SU-DHL-6 (cell line): ENCODE results near the gene RAI1.

ENCODE experiments used
- H2AFZ ChIP-seq: fragments of 200-600 bp; sonication (generic); 2 replicates; pipeline ENCODE4 v1.6.1; 2014; ENCODE audit warnings: low read depth, mild to moderate bottlenecking, moderate library complexity, mixed read lengths, antibody characterized with exemption, low read length; ENCODE audit not compliant: severe bottlenecking
- H3F3A ChIP-seq: fragments of 200-600 bp; shearing (Covaris generic); 2 replicates; pipeline ENCODE4 v1.6.0; 2016; ENCODE audit warnings: antibody characterized with exemption, mild to moderate bottlenecking; ENCODE audit not compliant: insufficient read depth
- H3K27ac ChIP-seq: fragments of 200-600 bp; sonication (generic); 2 replicates; pipeline ENCODE4 v1.5.1; 2016; ENCODE audit warnings: low read depth, mild to moderate bottlenecking, low read length, moderate library complexity, mixed read lengths
- H3K27me3 ChIP-seq: fragments of 200-600 bp; sonication (generic), shearing (Covaris generic); 2 replicates; pipeline ENCODE4 v1.6.0; 2014; ENCODE audit warnings: mild to moderate bottlenecking, low read length
- H3K36me3 ChIP-seq: fragments of 200-600 bp; sonication (generic); 2 replicates; pipeline ENCODE4 v1.6.1; 2014; ENCODE audit warnings: mild to moderate bottlenecking, low read length, mixed read lengths
- H3K4me2 ChIP-seq: fragments of 300-600, 200-600 bp; shearing (Covaris generic), sonication (generic); 2 replicates; pipeline ENCODE4 v1.6.0; 2014; ENCODE audit warnings: low read length, low read depth, mild to moderate bottlenecking; ENCODE audit not compliant: poor library complexity, severe bottlenecking
- H3K4me3 ChIP-seq: fragments of 200-600 bp; sonication (generic); 2 replicates; pipeline ENCODE4 v1.5.1; 2014; ENCODE audit warnings: antibody characterized with exemption, low read length, mild to moderate bottlenecking, mixed read lengths; ENCODE audit not compliant: insufficient read depth, poor library complexity, severe bottlenecking
- H3K79me2 ChIP-seq: fragments of 200-600 bp; sonication (generic); 2 replicates; pipeline ENCODE4 v1.6.1; 2014; ENCODE audit warnings: mild to moderate bottlenecking, low read length, moderate library complexity; ENCODE audit not compliant: insufficient read depth
- H3K9ac ChIP-seq: fragments of 200-600 bp; sonication (generic); 2 replicates; pipeline ENCODE4 v1.7.0; 2014; ENCODE audit warnings: mild to moderate bottlenecking, low read length
- H3K9me2 ChIP-seq: fragments of 200-600 bp; sonication (generic); replicated peaks from 2 replicates; pipeline ENCODE4 v1.6.1; 2014; ENCODE audit warnings: low read length; ENCODE audit not compliant: insufficient read depth
- H3K9me3 ChIP-seq: fragments of 200-600 bp; sonication (generic); 2 replicates; pipeline ENCODE4 v1.6.1; 2014; ENCODE audit warnings: low read length, mixed read lengths; ENCODE audit not compliant: insufficient read depth
- H4K20me1 ChIP-seq: fragments of 200-600 bp; sonication (generic); 2 replicates; pipeline ENCODE4 v1.6.1; 2014; ENCODE audit warnings: low read depth, mild to moderate bottlenecking, antibody characterized with exemption, low read length, moderate library complexity, mixed read lengths
- EZH2phosphoT487 ChIP-seq: fragments of 200-600 bp; sonication (generic), shearing (Covaris generic); conservative IDR thresholded peaks from 2 replicates; pipeline ENCODE4 v1.6.1; 2018; ENCODE audit warnings: mild to moderate bottlenecking, antibody characterized with exemption, low read length, moderate library complexity, mixed read lengths
- TF ChIP-seq, protein P1 (sequence below): fragments of 200-600 bp; sonication (generic); IDR thresholded peaks from one replicate; pipeline ENCODE4 v1.5.1; 2017; ENCODE audit warnings: antibody characterized with exemption, mild to moderate bottlenecking, low read length, moderate library complexity; ENCODE audit not compliant: insufficient read depth, poor library complexity, severe bottlenecking

Gene RAI1

DNA sequence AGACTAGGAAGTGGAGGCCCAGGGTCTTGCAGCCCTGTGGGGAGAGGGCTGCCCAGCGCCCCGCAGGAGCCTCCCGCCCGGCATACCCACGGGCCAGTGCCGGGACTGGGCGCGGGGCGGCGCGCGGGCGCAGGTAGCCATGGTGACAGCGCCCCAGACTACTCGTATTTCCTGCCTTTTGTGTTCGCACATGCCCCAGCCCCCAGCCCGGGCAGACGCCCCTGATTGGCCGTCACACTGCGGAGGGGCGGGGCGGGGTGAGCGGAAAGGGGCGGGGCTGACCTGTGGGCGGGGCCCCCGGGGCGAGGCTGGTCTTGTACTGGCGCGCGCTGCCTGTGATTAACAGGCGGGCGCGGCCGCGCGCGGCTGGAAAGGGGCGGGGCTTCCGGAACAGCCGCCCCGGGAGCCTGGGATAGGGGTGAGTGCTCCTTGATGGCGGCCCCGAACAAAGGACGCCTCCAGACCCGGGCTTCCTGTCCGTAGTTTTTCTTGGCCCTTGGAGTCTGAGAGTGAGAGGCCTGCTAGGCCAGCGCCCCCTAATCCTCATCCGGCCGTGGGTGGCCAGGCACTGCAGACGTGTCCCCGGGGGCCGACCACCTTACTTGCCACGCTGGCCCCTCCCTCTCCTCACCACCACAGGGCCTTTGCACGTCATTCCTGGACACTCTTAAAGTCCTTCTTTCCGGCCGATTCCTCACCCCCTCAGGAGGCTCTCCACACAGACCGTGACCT, 71.0 kb downstream of the RAI1 start:
- no peaks in the 10 kb centered on the region for H3K79me2 ChIP-seq
- H3K9ac ChIP-seq = peak overlapping the region; percentile 61
- H3K4me3 ChIP-seq = peak overlapping the region; percentile 58
- H2AFZ ChIP-seq = peak overlapping the region; percentile 55
- no peaks in the 10 kb centered on the region for H4K20me1 ChIP-seq
- peak overlapping the region; percentile 77 for H3K4me2 ChIP-seq
- no peaks in the 10 kb centered on the region for H3K27me3 ChIP-seq
- H3K9me2 ChIP-seq = no peaks in the 10 kb centered on the region
- peak overlapping the region; percentile 90 for H3K27ac ChIP-seq
- no peaks in the 10 kb centered on the region for H3K9me3 ChIP-seq
- TF ChIP-seq, protein P1, sequence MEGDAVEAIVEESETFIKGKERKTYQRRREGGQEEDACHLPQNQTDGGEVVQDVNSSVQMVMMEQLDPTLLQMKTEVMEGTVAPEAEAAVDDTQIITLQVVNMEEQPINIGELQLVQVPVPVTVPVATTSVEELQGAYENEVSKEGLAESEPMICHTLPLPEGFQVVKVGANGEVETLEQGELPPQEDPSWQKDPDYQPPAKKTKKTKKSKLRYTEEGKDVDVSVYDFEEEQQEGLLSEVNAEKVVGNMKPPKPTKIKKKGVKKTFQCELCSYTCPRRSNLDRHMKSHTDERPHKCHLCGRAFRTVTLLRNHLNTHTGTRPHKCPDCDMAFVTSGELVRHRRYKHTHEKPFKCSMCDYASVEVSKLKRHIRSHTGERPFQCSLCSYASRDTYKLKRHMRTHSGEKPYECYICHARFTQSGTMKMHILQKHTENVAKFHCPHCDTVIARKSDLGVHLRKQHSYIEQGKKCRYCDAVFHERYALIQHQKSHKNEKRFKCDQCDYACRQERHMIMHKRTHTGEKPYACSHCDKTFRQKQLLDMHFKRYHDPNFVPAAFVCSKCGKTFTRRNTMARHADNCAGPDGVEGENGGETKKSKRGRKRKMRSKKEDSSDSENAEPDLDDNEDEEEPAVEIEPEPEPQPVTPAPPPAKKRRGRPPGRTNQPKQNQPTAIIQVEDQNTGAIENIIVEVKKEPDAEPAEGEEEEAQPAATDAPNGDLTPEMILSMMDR = peak; percentile 36
- no peak for TF ChIP-seq EZH2phosphoT487
- H3F3A ChIP-seq = peaks cover 36% of the 10 kb centered on the region
- H3K36me3 ChIP-seq = no peaks in the 10 kb centered on the region

DNA sequence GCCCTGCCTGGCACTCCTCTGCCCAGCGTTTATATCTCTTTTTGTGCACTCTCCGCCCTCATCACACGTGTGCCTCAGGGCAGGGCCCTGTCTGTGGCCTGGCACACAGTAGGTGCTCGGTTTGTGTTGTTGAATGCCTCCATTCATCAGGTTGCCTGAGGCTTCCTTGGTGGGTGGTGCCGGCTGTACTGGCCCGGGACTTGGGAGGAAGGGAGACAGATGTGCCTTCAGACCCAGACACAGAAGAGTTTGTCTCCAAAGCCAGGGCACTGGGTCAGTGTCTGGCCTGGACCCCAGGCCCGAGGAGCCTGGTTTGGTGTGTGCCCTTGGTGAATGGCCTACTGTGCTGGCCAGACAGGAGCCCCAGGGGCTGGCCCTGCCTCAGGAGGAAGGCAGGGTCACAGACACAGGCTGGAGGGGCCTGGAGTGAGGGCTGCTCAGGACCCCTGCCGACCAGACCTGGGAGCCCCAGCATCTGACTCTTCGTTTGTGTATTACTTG, 71.6 kb downstream of the RAI1 start:
- H3K9me2 ChIP-seq = no peaks in the 10 kb centered on the region
- H3K27ac ChIP-seq = peak overlapping the region; percentile 35
- H3F3A ChIP-seq = peaks cover 36% of the 10 kb centered on the region
- H3K79me2 ChIP-seq = no peaks in the 10 kb centered on the region
- H3K27me3 ChIP-seq = no peaks in the 10 kb centered on the region
- H3K4me3 ChIP-seq = peak overlapping the region; percentile 58
- no peaks in the 10 kb centered on the region for H4K20me1 ChIP-seq
- H3K4me2 ChIP-seq = peak overlapping the region; percentile 67
- H2AFZ ChIP-seq = peak overlapping the region; percentile 4
- no peaks in the 10 kb centered on the region for H3K9me3 ChIP-seq
- H3K9ac ChIP-seq = peak overlapping the region; percentile 61
- H3K36me3 ChIP-seq = no peaks in the 10 kb centered on the region
- TF ChIP-seq EZH2phosphoT487 = no peak
- TF ChIP-seq, protein P1 = no peak

DNA sequence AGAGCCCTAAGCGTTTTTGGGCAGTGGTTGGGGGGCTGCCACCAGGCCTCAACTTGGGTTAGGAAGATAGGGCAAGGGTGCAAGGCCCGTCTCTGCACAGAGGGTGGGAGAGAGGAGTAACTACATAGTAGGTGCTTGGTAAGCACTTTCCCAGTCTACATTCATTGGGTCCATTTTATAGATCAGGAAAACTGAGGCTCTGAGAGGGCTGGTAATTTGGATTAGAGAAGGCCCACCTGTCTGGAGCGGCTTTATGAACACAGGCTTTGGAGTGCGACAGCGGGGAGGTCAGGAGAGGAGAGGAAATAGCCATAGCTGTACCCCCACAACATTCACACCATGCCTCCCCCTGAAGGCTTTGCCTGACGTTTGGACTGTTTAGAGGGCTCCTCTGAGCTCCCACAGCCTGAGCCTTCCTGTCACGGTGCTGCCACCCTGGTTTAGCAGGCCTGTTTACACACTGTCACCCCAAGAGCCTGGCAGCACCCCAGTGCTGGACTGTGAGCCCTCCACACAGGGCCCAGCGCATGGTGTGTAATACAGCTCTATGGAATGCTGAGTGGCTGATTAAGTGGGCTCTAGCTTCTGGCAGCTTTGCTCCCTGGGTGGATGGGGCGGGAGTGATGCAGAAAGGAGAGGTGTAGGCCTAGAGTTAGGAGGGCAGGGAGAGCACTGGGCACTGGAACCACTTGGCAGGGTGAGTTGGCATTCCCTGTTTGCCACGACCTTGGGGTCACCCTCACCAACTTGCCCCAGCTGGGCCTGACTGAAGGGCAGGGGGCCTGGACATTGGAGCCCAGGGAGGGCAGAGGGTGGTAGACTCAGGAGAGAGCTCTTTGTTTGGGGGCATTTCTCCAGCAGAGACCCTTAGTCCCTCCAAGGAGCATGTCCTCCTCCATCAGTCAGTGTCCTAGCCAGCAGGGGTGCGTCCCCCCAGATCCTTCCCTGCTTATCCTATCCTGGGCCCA, 73.7 kb downstream of the RAI1 start:
- TF ChIP-seq EZH2phosphoT487 = no peak
- TF ChIP-seq, protein P1 = no peak
- no peaks in the 10 kb centered on the region for H3K9me2 ChIP-seq
- no peak overlapping the region for H3K9ac ChIP-seq
- H4K20me1 ChIP-seq = no peaks in the 10 kb centered on the region
- no peaks in the 10 kb centered on the region for H3K36me3 ChIP-seq
- no peak overlapping the region for H3K4me3 ChIP-seq
- H3K27me3 ChIP-seq = no peaks in the 10 kb centered on the region
- H3K79me2 ChIP-seq = no peaks in the 10 kb centered on the region
- H3F3A ChIP-seq = peaks cover 29% of the 10 kb centered on the region
- no peak overlapping the region for H2AFZ ChIP-seq
- H3K4me2 ChIP-seq = no peak overlapping the region
- no peak overlapping the region for H3K27ac ChIP-seq
- no peaks in the 10 kb centered on the region for H3K9me3 ChIP-seq
